ENCODE results near the gene EXD3. TPM values are rescaled to one million over a fixed set of nuclear protein-coding genes. Genes with fewer than 3 reads are reported as not detected.

The EXD3 gene
- total RNA-seq, 1 donor from 2014 or later, result 16.7 TPM

GRCh38 chr9:137403269-137403668 is 19.7 kb downstream of the EXD3 start:
- TF ChIP-seq CTCF (IDR thresholded peaks at IDR 0.05), result no peak
- no peak overlapping the region for H3K27ac ChIP-seq
- no peaks in the 10 kb centered on the region for H3K27me3 ChIP-seq
- intact Hi-C loops (cut with DNase I), result no loop called here
- no peaks in the 10 kb centered on the region for H3K9me3 ChIP-seq
- DNase-seq (ENCODE audit: low spot score in 2 of 2), result no peak
- H3K36me3 ChIP-seq, result peaks cover 0 to 3% of the 10 kb centered on the region in 2 donors
- H3K4me1 ChIP-seq, result peaks cover 7 to 12% of the 10 kb centered on the region in 2 donors
- H3K4me3 ChIP-seq, result no peak overlapping the region

DNA sequence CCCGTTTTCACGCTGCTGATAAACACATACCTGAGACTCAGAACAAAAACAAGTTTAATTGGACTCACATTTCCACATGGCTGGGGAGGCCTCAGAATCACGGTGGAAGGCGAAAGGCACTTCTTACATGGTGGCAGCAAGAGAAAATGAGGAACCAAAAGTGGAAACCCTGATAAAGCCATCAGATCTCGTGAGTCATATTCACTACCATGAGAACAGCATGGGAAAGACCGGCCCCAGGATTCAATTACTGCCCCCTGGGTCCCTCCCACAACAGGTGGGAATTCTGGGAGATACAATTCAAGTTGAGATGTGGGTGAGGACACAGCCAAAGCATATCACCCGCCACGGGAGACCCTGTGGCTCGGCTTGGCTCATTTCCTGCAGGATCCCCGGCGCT is 20.2 kb downstream of the EXD3 start:
- H3K9me3 ChIP-seq, result no peaks in the 10 kb centered on the region
- no peaks in the 10 kb centered on the region for H3K27me3 ChIP-seq
- no peak for TF ChIP-seq CTCF (IDR thresholded peaks at IDR 0.05)
- no peak for DNase-seq (ENCODE audit: low spot score in 2 of 2)
- peaks cover 7 to 12% of the 10 kb centered on the region in 2 donors for H3K4me1 ChIP-seq
- H3K27ac ChIP-seq, result no peak overlapping the region
- intact Hi-C loops (cut with DNase I), result no loop called here
- peaks cover 0 to 8% of the 10 kb centered on the region in 2 donors for H3K36me3 ChIP-seq
- H3K4me3 ChIP-seq, result no peak overlapping the region

- intact Hi-C loops (cut with DNase I), result no loop called here
- DNase-seq (ENCODE audit: low spot score in 2 of 2), result no peak
Observed at GRCh38 chr9:137398561-137399468, 24.1 kb downstream of the EXD3 start.

DNA sequence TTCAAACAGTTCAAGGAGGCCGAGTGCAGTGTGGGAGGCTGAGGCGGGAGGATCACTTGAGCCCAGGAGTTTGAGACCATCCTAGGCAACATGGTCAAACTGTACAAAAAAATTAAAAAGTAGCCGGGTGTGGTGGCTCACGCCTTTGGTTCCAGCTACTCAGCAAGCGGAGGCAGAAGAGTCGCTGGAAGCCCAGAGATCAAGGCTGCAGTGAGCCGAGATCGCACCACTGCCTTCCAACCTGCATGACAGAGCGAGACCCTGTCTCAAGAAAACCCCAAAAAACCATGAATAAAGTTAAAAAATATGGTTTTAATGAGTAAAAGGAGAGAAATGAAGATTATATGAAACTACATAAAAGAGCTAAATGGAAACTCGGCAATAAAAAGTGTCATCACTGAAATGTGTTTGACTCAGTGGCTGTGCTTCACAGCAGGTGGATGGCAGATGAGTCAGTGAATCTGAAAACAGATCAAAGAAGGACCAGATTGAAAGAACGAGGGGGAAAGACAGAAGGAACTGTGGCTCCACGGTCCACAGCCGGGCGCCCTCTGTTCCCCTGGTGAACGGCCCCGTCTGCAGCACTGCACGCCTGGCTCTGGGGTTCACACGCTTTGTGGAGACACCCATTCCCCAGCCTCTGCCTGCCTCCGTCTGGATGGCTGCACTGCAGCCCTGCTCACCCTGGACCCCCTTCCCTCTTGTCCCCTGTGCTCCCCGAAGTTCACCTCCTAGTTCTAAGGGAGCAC is 25.1 kb downstream of the EXD3 start:
- H3K4me1 ChIP-seq, result no peaks in the 10 kb centered on the region
- DNase-seq (ENCODE audit: low spot score in 2 of 2), result no peak
- no peaks in the 10 kb centered on the region for H3K9me3 ChIP-seq
- intact Hi-C loops (cut with DNase I), result no loop called here
- no peak for TF ChIP-seq CTCF (IDR thresholded peaks at IDR 0.05)
- H3K27ac ChIP-seq, result no peak overlapping the region
- peaks cover 0 to 24% of the 10 kb centered on the region in 2 donors for H3K36me3 ChIP-seq
- no peak overlapping the region for H3K4me3 ChIP-seq
- H3K27me3 ChIP-seq, result no peaks in the 10 kb centered on the region

More at GRCh38 chr9:137398561-137399468, 24.1 kb downstream of the EXD3 start:
- TF ChIP-seq CTCF (IDR thresholded peaks at IDR 0.05), result no peak
- Histone ChIP-seq H3K27me3 (no peaks in the 10 kb centered on the region), H3K4me3 (no peak overlapping the region), H3K9me3 (no peaks in the 10 kb centered on the region), H3K27ac (no peak overlapping the region), H3K36me3 (peaks cover 0 to 16% of the 10 kb centered on the region in 2 donors), H3K4me1 (no peaks in the 10 kb centered on the region)

GRCh38 chr9:137396634-137397367 is 26.2 kb downstream of the EXD3 start:
- no peak overlapping the region for H3K27ac ChIP-seq
- no peak for DNase-seq (ENCODE audit: low spot score in 2 of 2)
- no peaks in the 10 kb centered on the region for H3K9me3 ChIP-seq
- peaks cover 0 to 24% of the 10 kb centered on the region in 2 donors for H3K36me3 ChIP-seq
- no peak overlapping the region for H3K4me3 ChIP-seq
- no peaks in the 10 kb centered on the region for H3K4me1 ChIP-seq
- H3K27me3 ChIP-seq, result no peaks in the 10 kb centered on the region
- no peak for TF ChIP-seq CTCF (IDR thresholded peaks at IDR 0.05)
- intact Hi-C loops (cut with DNase I), result no loop called here
